AG04450 (cell line): ENCODE results near the gene HSPA9. TPM values are rescaled to one million over a fixed set of nuclear protein-coding genes. Genes with fewer than 3 reads are reported as not detected.

Source experiments
- CTCF ChIA-PET: fragments of 300-600, 350-600 bp; formaldehyde crosslinking; extraction: SDS; loops from one replicate; lab custom pipeline; 2022; ENCODE audit warnings: antibody characterized with exemption, inconsistent platforms; lab: Charles Lee
- POLR2A ChIA-PET: fragments of 350-600 bp; formaldehyde crosslinking; extraction: SDS; loops from one replicate; lab custom pipeline; 2021; ENCODE audit warnings: antibody characterized with exemption, inconsistent platforms; lab: Yijun Ruan, JAX
- DNase-seq: peaks from one replicate; pipeline ENCODE4 v3.0.0-alpha.2; 2011; ENCODE audit warnings: low read depth, low spot score
- H3K27ac ChIP-seq: one replicate; pipeline ENCODE4 v1.5.1; 2012; ENCODE audit warnings: low read depth, low read length, control low read depth
- H3K27me3 ChIP-seq: one replicate; pipeline ENCODE4 v1.6.0; 2012; ENCODE audit warnings: low read length; ENCODE audit not compliant: control insufficient read depth, insufficient read depth
- H3K4me3 ChIP-seq: 2 replicates; pipeline ENCODE4 v1.5.1; 2011; ENCODE audit warnings: mild to moderate bottlenecking, low read depth, low read length, control low read depth
- H3K9me3 ChIP-seq: 2 replicates; pipeline ENCODE4 v1.5.1; 2012; ENCODE audit warnings: low read length; ENCODE audit not compliant: control insufficient read depth, insufficient read depth
- polyA plus RNA-seq: library from polyadenylated mRNA; depleted of rRNA; stranded (reverse); fragments of >200 nt; gene quantifications from 2 replicates; pipeline ENCODE4 v1.2.3, GENCODE V29; 2011
- TF ChIP-seq, protein P1 (sequence below): IDR thresholded peaks from 2 replicates; pipeline ENCODE4 v1.5.1; 2011; ENCODE audit warnings: low read depth, low read length, control low read depth, inconsistent platforms

HSPA9 gene
- polyA plus RNA-seq, 1 experiment, result 207 TPM

DNA sequence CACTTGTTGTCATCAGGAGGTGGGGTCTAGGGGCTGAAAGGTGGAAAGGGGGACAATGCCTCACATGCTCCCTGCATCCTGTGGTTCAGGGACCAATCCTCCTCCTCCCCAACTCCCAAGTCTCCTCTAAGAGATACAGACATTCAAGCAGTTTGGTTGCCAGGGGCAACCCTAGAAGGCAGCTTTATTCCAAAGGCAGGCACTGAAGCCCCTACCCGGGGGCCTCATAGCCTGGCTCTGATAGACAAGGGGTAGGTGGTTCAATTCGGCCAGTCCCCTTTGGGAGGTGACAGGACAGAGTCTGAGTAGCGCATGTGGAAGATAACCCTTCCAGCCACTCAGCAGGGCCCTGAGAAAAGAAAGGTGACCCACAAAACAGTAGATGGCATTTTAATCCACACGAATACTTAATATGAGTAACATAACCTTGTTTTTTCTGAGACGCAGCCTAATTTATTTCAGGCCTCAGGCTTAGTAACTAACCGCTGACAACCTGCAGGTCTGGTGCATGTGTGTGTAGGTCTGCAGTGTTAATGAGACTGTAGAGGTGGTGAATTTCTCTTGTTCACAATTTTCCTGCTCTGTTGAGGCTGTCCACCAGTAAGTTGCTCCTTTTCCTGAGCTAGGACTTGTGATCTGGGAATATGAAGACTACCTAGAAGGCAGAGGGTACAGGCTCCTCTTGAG is 31.3 kb upstream of the HSPA9 start:
- H3K9me3 ChIP-seq, result no peaks in the 10 kb centered on the region; the same call in 1 of the 2 replicates
- TF ChIP-seq, protein P1, sequence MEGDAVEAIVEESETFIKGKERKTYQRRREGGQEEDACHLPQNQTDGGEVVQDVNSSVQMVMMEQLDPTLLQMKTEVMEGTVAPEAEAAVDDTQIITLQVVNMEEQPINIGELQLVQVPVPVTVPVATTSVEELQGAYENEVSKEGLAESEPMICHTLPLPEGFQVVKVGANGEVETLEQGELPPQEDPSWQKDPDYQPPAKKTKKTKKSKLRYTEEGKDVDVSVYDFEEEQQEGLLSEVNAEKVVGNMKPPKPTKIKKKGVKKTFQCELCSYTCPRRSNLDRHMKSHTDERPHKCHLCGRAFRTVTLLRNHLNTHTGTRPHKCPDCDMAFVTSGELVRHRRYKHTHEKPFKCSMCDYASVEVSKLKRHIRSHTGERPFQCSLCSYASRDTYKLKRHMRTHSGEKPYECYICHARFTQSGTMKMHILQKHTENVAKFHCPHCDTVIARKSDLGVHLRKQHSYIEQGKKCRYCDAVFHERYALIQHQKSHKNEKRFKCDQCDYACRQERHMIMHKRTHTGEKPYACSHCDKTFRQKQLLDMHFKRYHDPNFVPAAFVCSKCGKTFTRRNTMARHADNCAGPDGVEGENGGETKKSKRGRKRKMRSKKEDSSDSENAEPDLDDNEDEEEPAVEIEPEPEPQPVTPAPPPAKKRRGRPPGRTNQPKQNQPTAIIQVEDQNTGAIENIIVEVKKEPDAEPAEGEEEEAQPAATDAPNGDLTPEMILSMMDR, result no peak
- ChIA-PET POLR2A (no interaction called here), CTCF (interaction anchor here (2.7 kb wide), 1 partner anchor 27 kb away, joined by 11 read pairs; no protein-coding TSS in a partner anchor)
- H3K27ac ChIP-seq, result no peak overlapping the region
- DNase-seq, result no peak
- peaks cover 15% of the 10 kb centered on the region for H3K27me3 ChIP-seq
- no peak overlapping the region for H3K4me3 ChIP-seq

GRCh38 chr5:138605254-138605972 is 30.2 kb upstream of the HSPA9 start:
- TF ChIP-seq, protein P1, result no peak
- H3K4me3 ChIP-seq, result no peak overlapping the region
- no peaks in the 10 kb centered on the region for H3K9me3 ChIP-seq
- ChIA-PET POLR2A (no interaction called here), CTCF (interaction anchor here (1.4 to 2.7 kb wide), 2 partner anchors 26 to 656 kb away, joined by 3 to 11 read pairs; no protein-coding TSS in a partner anchor)
- H3K27me3 ChIP-seq, result peaks cover 13% of the 10 kb centered on the region
- H3K27ac ChIP-seq, result no peak overlapping the region
- no peak for DNase-seq

DNA sequence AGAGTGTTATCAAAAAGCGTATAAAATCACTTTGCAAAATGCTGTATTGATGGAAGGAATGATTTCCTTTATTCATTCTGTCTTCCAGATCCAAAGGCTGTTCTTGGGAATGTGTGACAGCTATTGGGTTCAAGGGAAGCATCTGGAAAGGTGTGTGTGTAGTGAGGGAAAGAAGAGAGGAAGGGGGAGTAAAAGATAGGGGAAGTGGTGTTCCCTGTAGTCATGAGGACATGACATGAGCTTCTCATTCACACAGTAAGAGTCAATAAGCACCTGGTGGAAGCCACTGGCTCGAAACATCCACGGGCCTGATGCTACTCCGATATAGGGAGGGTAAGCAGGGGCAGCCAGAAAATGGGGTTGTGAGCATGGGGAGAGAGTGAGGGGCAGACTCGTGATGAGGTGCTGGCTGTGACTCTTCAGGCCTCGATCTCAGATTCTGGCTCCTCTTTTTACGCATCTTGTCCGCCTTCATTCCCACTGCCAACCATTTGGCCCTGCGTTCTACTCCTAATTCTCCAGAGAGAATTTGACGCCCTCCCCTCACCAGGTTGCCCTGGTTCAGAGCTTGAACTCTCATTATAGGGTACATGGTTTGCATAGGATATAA is 29.1 kb upstream of the HSPA9 start:
- H3K9me3 ChIP-seq, result no peaks in the 10 kb centered on the region
- no peak overlapping the region for H3K27ac ChIP-seq
- ChIA-PET POLR2A (no interaction called here), CTCF (interaction anchor here (1.0 to 2.7 kb wide), 2 partner anchors 11 to 25 kb away, joined by 4 to 11 read pairs; no protein-coding TSS in a partner anchor)
- TF ChIP-seq, protein P1, result no peak
- H3K27me3 ChIP-seq, result peaks cover 10% of the 10 kb centered on the region
- no peak overlapping the region for H3K4me3 ChIP-seq
- no peak for DNase-seq

DNA sequence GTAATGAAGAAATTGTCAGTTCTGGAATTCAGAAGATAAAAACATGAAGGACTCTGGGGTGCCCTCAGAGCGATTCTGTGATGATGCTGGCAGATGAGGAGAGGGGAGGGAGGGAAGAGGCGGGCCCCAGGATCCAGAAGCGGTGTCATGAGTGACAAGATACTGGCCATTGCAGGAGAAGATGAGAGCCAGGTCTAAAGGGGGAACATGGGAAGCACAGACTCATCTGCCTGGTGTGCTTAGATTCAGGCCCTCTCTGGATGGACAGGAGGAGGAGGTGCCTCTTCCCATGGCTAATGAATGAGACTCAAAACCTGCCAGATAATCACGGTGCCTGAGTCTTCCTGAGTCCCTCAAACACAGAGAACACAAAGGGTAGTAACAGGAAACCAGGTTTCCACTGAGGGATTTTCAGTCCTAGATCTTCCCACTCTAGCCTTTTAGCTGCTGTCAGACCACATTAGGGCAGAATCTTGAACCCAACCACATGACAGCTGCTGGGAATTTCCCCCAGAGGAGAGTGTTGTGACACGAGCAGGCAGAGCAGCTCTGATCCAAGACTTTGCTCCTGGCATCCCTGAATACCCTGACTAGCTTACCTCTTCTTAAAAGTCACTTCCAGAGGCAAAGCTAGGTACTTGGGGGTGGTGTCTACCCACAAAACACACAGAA is 28.2 kb upstream of the HSPA9 start:
- Histone ChIP-seq H3K27me3 (peaks cover 10% of the 10 kb centered on the region), H3K9me3 (no peaks in the 10 kb centered on the region), H3K27ac (no peak overlapping the region), H3K4me3 (no peak overlapping the region)
- TF ChIP-seq, protein P1, result no peak
- POLR2A ChIA-PET, result interaction anchor here (1.0 to 1.2 kb wide), 2 partner anchors 24 to 739 kb away, joined by 3 read pairs; no protein-coding TSS in a partner anchor
- CTCF ChIA-PET, result interaction anchor here (2.7 kb wide), 1 partner anchor 24 kb away, joined by 11 read pairs; no protein-coding TSS in a partner anchor
- no peak for DNase-seq
